Dedifferentiated amniotic fluid mesenchymal stem cell (primary cell): ENCODE data around the gene NR1I2.

Source experiments
- DNase-seq: peaks from one replicate; pipeline ENCODE4 v3.0.0-alpha.2; 2016; ENCODE audit errors: extremely low spot score

Gene NR1I2

DNA sequence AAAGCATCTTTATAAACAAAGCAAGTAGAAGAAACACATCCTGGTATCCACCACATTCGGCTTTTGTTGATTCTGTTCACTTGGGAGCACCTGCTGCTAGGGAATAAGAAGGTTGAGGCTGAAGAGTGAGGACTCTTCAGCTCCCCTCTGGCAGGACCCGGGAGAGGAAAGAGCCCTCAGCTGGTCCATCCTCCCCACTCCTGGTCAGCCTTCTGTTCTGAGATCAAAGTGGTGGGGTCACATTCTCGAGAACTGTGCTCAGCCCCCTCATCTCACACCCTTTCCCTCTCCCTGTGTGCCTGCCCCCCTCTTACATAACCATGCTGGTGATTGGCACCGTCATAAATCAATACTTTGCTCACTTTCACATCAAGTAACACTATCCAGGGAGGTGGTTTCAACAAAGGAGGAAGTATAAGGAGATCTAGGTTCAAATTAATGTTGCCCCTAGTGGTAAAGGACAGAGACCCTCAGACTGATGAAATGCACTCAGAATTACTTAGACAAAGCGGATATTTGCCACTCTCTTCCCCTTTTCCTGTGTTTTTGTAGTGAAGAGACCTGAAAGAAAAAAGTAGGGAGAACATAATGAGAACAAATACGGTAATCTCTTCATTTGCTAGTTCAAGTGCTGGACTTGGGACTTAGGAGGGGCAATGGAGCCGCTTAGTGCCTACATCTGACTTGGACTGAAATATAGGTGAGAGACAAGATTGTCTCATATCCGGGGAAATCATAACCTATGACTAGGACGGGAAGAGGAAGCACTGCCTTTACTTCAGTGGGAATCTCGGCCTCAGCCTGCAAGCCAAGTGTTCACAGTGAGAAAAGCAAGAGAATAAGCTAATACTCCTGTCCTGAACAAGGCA, at the start of gene NR1I2:
NR1I2 (plus strand) TSS at position 772 of the 869 bp plus-strand sequence.
- DNase-seq = no peak

DNA sequence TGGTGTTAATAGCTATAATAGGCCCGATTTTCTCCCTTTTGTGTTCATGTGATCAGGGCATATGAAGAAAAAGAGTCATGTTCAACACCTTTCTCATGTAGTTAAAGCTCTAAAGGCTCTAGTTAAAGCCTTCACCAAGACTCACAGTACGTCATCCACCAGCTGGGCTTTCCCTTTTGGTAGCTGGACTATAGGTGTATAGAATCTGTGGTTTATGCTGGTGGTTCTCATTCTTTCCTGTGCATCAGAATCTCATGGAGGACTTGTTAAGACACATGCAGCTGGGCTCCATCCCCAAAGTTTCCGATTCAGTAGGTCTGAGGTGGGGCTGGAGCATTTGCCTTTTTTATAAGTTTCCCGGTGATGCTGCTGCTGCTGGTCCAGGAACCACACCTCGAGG, 48.1 kb upstream of the NR1I2 start:
- DNase-seq = no peak

DNA sequence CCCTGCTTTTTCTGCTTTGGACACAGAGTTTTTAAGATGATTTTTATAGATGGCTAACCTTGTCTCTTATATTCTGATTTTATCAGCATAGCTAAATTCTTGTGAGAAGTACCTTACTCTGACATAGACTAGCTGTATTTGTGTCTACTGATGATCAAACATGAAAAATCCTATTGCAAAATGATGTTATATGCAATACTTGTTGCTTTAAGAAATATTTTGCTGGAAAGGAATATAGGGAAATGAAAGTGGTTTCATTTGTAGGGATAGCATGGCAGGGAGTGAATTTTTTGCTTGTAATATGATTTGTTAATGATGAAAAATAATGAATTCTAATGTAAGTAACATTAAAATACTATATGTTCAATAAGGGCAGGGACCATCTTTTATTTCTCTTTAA, 43.2 kb upstream of the NR1I2 start:
- no peak for DNase-seq

DNA sequence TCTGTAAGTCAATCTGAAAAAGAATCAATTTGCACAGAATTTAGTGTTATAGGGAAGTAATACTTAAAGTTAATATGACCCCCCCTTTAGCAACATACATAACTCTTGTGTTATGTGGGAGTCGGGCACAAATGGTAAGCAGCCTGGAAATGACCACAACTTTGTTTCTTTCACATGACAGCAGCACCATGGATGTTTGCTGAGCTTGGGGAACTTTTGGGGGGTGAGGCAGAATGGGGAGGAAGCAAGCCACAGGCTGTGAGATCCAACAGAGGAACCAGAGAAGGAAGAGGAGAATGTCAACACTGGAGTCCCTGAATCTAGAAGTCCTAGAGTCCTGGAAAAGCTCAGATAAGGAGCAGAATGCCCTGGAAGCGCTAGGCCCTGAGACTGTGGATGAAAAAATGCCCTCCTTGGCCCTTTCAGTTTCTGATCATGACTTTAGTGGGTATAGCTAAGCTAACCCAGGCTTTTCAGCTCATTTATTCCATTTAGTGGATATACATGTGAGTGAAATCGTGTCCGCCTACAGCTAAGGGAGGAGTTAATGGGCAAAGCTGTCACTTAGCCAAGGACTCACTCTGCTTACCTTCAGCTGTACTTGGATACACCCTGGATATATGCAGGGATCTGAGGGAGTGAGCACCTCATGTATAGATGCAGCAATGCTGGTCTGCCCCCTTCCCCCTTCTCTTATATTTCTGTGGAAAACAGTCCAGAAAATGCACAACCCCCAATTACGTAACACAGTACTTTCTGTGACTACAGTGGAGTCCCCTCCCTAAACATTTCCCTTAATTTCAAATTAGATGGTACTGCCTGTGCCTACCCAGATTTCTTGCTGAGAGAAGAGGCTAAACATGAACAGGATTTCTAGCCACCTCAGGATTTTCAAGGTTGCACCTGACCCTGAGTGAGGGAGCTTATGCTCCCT, 40.0 kb upstream of the NR1I2 start:
- DNase-seq = no peak

DNA sequence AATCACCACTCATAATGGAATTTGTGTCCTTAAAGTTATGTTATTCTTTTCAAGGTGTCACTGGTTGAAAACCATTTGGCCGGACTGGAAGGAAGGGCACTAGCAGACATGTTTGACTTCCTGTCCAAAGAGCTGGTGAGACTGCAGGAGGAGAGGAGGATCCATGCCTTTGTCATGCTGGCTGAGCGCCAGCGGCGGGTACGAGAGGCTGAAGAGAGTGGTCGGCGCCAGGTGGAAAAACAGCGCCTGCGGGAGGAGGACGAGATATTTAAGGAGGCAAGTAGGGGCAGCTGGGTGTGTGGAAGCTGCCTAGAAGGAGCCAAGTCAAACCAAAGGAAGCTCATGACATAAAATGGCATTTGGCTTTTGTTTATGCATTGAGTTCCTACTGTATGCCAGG, 38.0 kb upstream of the NR1I2 start:
- no peak for DNase-seq

DNA sequence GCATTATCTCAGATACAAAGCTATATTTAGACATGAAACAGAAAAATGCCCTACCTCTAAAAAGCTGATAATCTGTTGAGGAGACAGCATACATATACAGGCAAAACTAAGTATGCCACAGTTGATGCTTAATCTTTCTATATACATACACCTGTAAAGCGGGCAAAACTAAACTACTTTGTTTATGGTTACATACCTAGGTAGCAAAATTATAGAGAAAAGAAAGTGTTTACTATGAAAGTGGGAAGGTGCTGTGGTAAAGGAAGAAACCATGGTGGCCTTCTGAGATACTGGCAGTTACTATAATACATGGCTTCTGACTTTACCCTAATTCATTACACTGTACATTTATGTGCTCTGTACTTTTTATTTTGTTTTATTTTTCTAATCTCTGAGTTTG, 36.0 kb upstream of the NR1I2 start:
- no peak for DNase-seq

DNA sequence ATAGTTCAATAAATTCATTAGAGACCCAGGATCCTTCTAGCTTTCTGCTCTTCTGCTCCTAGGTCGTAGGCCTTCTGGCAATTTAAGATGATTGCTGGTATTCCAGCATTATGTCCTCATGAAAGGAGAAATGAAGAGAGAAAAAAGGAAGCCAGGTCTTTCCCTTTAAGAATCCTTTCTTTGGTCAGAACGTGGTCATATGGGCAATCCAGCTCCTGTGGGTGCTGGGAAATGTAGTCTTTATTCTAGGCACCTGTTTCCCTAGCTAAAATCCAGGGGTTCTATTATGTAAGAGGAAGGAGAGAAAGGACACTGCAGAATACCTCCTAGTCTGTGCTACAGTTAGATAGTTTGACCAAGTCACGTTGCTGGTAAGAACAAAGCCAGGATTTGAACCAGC, 35.5 kb upstream of the NR1I2 start:
- no peak for DNase-seq

DNA sequence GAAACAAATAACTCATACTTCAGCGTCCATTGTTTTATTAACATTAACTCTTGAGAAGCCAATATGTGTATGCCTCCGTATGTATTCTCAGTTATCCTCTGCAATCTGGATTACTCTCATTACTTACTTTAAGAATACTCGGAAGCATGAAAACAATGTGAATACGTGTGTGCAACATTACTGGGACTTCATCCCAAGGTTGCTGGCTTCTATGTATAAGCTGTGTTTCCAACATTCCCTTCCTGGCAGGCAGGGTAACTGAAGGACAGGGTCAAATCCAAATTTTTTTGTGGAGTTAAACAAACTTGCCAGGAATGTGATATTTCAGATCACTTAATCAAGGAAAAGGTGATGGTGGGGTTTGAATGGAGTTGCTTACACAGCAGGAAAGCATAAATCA, 34.5 kb upstream of the NR1I2 start:
- no peak for DNase-seq

DNA sequence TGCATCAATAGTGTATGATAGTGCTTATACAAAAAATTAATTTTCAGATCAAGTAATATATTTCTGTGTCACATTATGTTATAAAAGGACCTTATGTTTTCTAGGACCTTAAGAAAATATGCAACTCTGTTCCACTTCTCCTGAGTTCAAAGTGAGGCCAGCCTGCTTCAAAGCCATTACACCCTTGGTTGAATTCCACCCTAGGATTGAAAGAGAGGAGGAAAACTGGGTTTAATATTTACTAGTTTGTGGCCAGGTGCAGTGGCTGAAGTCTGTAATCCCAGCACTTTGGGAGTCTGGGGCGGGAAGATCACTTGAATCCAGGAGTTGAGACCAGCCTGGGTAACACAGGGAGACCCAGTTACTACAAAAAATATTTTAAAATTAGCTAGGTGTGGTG, 32.9 kb upstream of the NR1I2 start:
- no peak for DNase-seq

DNA sequence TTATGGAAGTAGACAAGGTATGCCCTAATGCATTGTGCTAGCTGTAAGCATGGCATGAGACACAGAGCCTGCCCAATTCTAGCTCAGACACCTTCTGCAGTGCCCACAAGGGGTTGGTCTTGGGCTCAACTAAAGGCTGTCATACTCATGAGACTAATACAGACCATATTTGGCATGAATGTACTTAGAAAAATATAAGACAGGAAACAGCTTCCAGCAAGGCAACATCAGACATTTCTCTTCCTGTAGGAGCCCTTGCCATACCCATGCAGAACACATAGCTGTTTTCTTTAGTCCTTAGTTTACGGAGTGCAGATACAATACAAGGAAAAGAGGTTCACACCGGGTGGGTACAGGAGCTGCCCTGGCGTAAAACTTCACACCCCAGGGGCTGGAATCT, 30.5 kb upstream of the NR1I2 start:
- DNase-seq = no peak

DNA sequence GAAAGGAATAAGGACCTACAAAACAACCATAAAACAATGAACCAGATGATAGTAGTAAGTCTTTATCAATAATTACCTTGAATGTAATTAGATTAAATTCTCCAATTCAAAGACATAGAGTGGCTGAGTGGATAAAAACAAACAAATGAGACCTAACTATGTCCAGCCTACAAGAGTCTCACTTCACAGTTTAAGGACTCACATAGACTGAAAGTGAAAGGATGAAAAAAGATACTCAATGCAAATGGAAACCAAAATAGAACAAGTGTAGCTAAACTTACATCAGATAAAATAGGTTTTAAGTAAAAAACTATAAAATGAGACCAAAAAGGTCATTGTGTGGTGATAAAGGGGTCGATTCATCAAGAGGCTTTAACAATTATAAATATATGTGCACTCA, 21.9 kb upstream of the NR1I2 start:
- DNase-seq = no peak

DNA sequence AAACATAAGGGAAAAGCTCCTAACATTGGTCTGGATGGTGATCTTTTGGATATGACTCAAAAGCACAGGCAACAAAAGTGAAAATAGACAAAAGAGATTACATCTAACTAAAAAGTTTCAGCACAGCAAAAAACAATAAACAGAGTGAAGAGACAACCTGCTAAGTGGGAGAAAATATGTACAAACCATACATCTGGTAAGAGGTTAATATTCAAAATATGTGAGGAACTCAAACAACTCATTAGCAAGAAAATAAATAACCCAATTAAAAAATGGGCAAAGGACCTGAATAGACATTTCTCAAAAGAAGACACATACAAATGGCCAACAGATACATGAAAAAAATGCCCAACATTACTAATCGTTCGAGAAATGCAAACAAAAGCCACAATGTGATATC, 19.0 kb upstream of the NR1I2 start:
- no peak for DNase-seq

DNA sequence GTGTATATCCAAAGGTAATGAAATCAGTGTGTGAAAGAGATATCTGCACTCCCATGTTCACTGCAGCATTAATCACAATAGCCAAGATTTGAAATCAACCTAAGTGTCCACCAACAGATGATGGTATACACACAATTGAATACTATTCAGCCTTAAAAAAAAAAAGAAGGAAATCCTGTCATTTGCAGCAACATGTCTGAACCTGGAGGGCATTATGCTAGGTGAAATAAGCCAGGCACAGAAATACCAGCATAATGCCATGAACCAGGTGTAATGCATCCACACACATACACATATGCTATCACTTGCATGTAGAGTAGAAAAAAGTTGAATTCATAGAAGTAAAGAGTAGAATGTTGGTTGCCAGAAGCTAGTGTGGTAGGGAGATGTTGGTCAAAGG, 18.4 kb upstream of the NR1I2 start:
- DNase-seq = no peak

DNA sequence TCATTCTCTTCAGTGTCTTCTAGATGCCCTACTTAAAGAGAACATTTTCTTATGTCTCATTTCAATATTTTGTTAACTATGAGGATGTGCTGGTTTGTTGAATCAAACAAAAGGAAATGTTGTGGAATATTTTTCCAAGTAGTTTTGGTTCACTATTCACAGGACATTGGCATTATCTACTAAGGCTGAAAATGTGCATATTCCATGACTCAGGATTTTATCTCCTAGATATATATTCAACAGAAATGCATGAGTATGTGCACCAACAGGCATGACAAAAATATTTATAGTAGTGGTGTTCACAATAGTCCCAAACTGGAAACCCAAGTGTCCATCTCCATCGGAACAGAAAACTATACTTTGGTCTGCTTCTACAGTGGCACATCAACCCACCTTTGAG, 16.7 kb upstream of the NR1I2 start:
- DNase-seq = no peak

DNA sequence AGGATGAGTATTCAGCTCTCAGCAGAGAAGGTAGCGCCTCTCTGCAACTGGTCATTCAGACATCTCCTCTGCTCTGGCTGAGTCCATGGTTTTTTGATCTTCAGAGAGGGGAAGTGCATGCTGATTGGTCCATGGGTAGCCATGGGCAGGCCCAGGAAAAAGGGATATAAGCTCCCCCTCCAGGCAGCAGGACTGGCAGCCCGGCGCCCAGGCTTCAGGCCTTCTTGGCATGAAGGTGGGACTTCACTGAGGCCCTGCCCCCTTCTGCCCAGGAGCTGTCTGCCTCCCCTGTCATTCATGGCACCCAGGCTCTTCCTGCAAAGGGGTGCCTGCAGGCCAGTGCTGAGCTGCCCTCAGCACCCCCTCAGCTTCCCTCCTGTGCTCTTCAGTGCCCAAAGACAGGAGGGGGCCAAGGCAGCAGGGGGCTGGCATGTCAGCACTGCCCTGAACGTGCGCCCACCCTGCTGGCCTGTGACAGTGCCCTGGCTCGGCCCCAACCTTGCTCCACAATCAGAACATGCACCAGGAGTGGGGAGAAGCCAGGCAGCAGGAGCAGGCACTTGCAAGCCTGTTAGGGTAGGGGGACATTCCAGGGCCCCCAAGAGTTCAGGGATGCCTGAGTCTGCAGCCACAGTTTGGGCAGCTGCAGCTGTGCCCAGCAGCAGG, 13.8 kb upstream of the NR1I2 start:
- no peak for DNase-seq

DNA sequence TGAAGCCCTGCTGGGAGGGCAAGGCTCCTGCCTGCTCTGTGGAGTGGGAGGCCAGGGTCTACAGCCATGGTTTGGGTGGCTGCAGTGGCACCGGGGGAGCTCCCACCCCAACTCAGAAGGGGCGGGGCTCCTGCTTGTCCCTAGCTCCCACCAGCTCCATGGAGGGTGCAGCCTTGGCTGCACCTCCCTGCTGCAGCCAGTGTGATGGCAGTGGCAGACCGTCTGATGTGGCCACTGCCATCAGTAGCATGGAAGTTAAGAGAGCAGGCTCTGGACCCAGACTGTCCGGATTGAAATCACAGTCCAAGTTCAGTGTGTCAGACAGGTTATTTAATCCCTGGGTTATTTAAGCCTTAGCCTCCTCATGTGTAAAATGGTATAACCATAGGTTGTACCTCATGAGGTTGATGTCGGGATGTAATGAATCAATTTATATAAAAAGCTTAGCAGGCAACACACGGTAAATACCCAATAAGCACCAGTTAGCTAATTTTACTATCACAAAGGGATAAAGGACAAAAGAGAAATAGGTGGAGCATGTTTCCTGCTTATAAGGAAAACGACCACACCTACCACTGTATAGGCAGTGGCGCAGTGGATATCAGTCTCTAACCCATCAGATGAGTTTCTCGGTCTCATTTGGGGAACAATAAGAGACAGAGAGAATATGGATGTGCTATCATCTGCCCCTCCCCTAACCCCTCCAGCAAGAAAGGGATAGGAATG, 13.1 kb upstream of the NR1I2 start:
- no peak for DNase-seq

DNA sequence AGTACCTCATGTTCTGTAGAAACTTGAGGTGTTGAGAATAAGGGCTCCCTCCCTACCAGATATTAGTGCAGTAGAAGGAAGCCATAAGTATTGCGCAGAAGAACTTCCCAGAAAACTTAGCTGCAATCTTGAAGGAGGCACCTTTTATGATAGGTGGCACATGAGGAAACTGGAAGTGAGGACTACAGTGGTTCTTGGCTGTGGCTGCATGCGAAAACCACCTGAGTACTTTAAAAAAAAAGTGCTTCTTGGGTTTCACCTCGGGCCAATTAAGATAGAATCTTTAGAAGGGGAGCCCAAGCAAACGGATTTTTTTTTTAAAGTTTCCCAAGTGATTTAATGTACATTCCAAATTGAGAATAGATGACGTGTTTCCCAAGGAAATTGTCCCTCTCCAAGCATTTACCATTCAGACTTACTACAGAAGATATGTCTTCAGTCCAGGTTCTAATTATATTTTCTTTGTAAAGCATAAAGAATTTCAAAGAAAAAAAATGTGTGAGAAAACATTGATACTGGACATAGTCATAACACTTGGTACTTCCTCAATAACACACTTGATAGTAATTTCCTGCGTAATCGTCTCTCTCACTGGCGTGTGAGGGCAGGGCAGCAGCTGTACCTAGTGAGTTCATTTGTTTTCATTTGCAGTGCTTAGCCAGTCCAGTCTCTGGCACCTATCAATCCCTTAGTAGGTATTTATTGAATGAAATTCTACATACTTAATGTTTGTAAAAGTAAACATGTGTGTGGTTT, 12.3 kb upstream of the NR1I2 start:
- no peak for DNase-seq

DNA sequence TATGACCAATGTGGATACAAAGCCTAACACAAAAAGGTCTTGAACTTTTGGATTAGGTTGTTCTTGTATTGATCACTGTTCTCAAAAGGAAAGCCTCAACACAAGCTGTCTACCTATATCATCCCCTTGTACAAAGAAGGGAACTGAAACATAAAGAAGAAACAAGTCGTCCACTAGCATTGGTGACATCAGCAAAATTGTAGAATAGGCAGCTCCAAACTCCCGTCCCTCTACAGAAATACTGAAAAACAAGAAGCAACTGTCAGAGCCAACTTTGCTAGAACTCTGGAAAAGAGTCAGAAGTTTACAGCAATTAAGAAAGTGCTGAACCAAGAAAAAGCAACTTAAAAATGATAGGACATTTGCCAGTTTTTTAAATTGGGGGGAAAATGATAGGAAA, 7.5 kb upstream of the NR1I2 start:
- no peak for DNase-seq

DNA sequence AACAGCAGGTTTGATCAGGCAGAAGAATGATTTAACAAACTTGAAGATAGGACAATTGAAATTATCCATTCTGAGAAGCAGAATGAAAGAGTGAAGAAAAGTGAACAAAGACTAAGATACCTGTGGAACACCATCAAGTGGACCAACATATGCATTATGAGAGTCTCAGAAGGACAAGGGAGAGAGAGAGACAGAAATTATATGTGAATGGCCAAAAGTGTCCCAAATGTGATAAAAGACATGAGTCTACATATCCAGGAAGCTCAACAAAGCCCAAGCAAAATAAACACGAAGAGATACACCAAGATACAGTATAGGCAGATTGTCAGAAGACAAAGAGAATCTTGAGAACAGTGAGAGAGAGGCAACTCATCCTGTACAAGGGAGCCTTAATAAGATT, 5.6 kb upstream of the NR1I2 start:
- no peak for DNase-seq

DNA sequence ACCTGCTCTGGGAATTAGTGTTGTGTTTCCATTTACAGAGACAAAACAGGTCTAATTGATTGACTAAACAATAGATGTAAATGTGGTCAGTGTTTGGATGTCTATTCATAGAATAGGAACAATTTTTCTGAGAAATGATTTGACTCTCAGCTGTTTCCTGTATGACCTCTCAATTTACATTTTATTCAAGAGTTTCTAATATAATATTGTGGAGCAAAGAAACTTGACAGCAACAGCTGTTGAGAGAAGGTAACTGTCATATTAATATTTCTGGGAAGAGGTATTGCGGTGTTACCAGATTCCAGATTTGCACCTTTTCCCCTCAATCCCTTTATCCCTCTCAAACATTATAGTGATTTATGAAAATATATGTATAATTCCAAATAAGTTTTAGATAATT, 3.7 kb upstream of the NR1I2 start:
- DNase-seq = no peak

DNA sequence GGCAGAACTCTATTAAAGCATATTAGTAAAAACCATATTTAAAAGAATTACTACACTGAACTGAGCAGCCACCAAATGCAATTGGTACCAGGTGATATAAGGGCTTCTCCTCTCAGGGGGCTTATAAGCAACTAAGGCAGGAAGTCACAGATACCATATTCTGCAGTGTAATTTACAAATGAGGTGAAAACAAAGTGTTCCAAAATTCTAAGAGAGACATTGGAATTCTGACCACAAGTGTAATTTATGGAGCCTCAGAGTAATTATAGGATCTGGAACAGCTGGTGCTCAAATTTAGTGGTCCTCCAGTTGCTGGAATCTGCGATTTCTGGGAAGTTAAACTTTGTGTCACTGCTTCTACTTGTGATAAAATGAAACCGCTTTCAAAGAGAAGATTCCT, 3.1 kb upstream of the NR1I2 start:
- no peak for DNase-seq
